Neuronal stem cell (in vitro differentiated cells): ENCODE measurements around the gene DNAH9.
"Not testable (repeated sequence)": the region's sequence is repeated elsewhere in the genome, so short reads cannot be mapped to it uniquely, and the experiment has no call there.

Source experiments
- DNase-seq: peaks from one replicate; pipeline ENCODE4 v3.0.0-alpha.2; 2013; ENCODE audit warnings: low spot score
- H2AFZ ChIP-seq: one replicate; pipeline ENCODE4 v1.6.1; 2013; ENCODE audit warnings: mild to moderate bottlenecking, low read length, inconsistent platforms
- H2AK5ac ChIP-seq: 2 replicates; pipeline ENCODE4 v1.6.1; 2013; ENCODE audit warnings: low read depth, mild to moderate bottlenecking, inconsistent platforms, low read length, moderate library complexity, mixed read lengths
- H2BK120ac ChIP-seq: 2 replicates; pipeline ENCODE4 v1.6.1; 2013; ENCODE audit warnings: low read depth, mild to moderate bottlenecking, inconsistent platforms, low read length, moderate library complexity, mixed read lengths
- H2BK12ac ChIP-seq: one replicate; pipeline ENCODE4 v1.6.1; 2013; ENCODE audit warnings: low read length, inconsistent platforms
- H2BK15ac ChIP-seq: 2 replicates; pipeline ENCODE4 v1.6.1; 2013; ENCODE audit warnings: mild to moderate bottlenecking, low read length, inconsistent platforms, mixed read lengths
- H2BK5ac ChIP-seq: one replicate; pipeline ENCODE4 v1.6.1; 2013; ENCODE audit warnings: inconsistent platforms, mild to moderate bottlenecking, low read length, moderate library complexity
- H3K14ac ChIP-seq: one replicate; pipeline ENCODE4 v1.6.1; 2013; ENCODE audit warnings: low read length, inconsistent platforms
- H3K18ac ChIP-seq: 2 replicates; pipeline ENCODE4 v1.6.1; 2013; ENCODE audit warnings: low read length, inconsistent platforms
- H3K23ac ChIP-seq: 2 replicates; pipeline ENCODE4 v1.6.1; 2013; ENCODE audit warnings: low read depth, mild to moderate bottlenecking, mixed read lengths, low read length, inconsistent platforms; ENCODE audit not compliant: poor library complexity
- H3K27ac ChIP-seq: replicated peaks from 3 replicates; pipeline ENCODE4 v1.5.1; 2013; ENCODE audit warnings: low read length, inconsistent platforms
- H3K27me3 ChIP-seq, 3 experiments: 2 replicates each; pipeline ENCODE4 v1.6.1; 2013; ENCODE audit warnings: low read length in 3 of 3, mild to moderate bottlenecking in 2 of 3, inconsistent platforms in 1 of 3, low read depth in 1 of 3, mixed read lengths in 1 of 3, moderate library complexity in 1 of 3; ENCODE audit not compliant: control insufficient read depth in 3 of 3, insufficient read depth in 3 of 3
- H3K36me3 ChIP-seq, 2 donors: replicated peaks in 1 of 2; 2 replicates each; pipeline ENCODE4 v1.6.1; 2013; ENCODE audit warnings: low read length in 2 of 2; ENCODE audit not compliant: control insufficient read depth in 2 of 2, insufficient read depth in 2 of 2
- H3K4ac ChIP-seq: 2 replicates; pipeline ENCODE4 v1.6.1; 2013; ENCODE audit warnings: inconsistent platforms, mild to moderate bottlenecking, low read length, moderate library complexity
- H3K4me1 ChIP-seq, 2 donors: 1 replicate in 1 of 2; 2 replicates in 1 of 2; pipeline ENCODE4 v1.6.1; 2013; ENCODE audit warnings: low read length in 2 of 2, low read depth in 1 of 2; ENCODE audit not compliant: control insufficient read depth in 2 of 2, insufficient read depth in 1 of 2
- H3K4me2 ChIP-seq: one replicate; pipeline ENCODE4 v1.6.1; 2013; ENCODE audit warnings: mild to moderate bottlenecking, low read length, inconsistent platforms; ENCODE audit not compliant: insufficient read depth, poor library complexity, severe bottlenecking
- H3K4me3 ChIP-seq, 2 donors: 2 replicates each; pipeline ENCODE4 v1.5.1; 2013; ENCODE audit warnings: low read length in 2 of 2, mild to moderate bottlenecking in 2 of 2, inconsistent platforms in 1 of 2, moderate library complexity in 1 of 2
- H3K79me1 ChIP-seq: one replicate; pipeline ENCODE4 v1.6.1; 2013; ENCODE audit warnings: low read depth, mild to moderate bottlenecking, inconsistent platforms, low read length, moderate library complexity
- H3K9ac ChIP-seq: one replicate; pipeline ENCODE4 v1.6.1; 2013; ENCODE audit warnings: mild to moderate bottlenecking, low read depth, low read length, inconsistent platforms; ENCODE audit not compliant: poor library complexity
- H3K9me3 ChIP-seq, 2 donors: replicated peaks in 1 of 2; 2 replicates each; pipeline versions ENCODE3 to v1.6.1; 2013; ENCODE audit warnings: low read length in 2 of 2, mild to moderate bottlenecking in 2 of 2, inconsistent platforms in 1 of 2, low read depth in 1 of 2, mixed read lengths in 1 of 2, moderate library complexity in 1 of 2; ENCODE audit not compliant: control insufficient read depth in 2 of 2, insufficient read depth in 1 of 2
- H4K8ac ChIP-seq: one replicate; pipeline ENCODE4 v1.6.1; 2013; ENCODE audit warnings: low read depth, mild to moderate bottlenecking, inconsistent platforms, low read length, moderate library complexity
- H4K91ac ChIP-seq: one replicate; pipeline ENCODE4 v1.6.1; 2013; ENCODE audit warnings: low read length, low read depth, mild to moderate bottlenecking, inconsistent platforms; ENCODE audit not compliant: poor library complexity
- WGBS, 2 donors: extraction: QIAGEN DNeasy Blood & Tissue Kit; methylation state at CpG; one replicate each; pipeline ENCODE4 v1.1.7; 2013; ENCODE audit warnings: missing lambda C conversion rate in 2 of 2, mixed read lengths in 1 of 2; ENCODE audit not compliant: insufficient read length in 2 of 2, insufficient replicate concordance in 1 of 2; ENCODE audit errors: extremely low coverage in 2 of 2; 5-methylcytosine and 5-hydroxymethylcytosine counted together

The DNAH9 gene

GRCh38 chr17:11948789-11949188, 350.5 kb downstream of the DNAH9 start:
- H2BK15ac ChIP-seq = no peak overlapping the region
- H3K14ac ChIP-seq = no peak overlapping the region
- DNase-seq = no peak
- no peak overlapping the region for H4K8ac ChIP-seq
- no CpG with 5 or more reads among the region's 6 CpGs for WGBS, 2 donors
- peaks cover 2 to 3% of the 10 kb centered on the region in 2 donors for H3K9me3 ChIP-seq
- H2BK12ac ChIP-seq = no peak overlapping the region
- H2BK5ac ChIP-seq = no peak overlapping the region
- no peak overlapping the region for H3K27ac ChIP-seq
- no peaks in the 10 kb centered on the region for H3K27me3 ChIP-seq
- H3K23ac ChIP-seq = no peak overlapping the region
- H3K4ac ChIP-seq = no peak overlapping the region
- H3K18ac ChIP-seq = no peak overlapping the region
- H2BK120ac ChIP-seq = no peak overlapping the region
- H3K79me1 ChIP-seq = no peaks in the 10 kb centered on the region
- peaks cover 0 to 2% of the 10 kb centered on the region in 2 donors for H3K4me1 ChIP-seq
- no peak overlapping the region for H3K9ac ChIP-seq
- H3K36me3 ChIP-seq = peaks cover 0 to 2% of the 10 kb centered on the region in 2 donors
- no peak overlapping the region for H4K91ac ChIP-seq
- H3K4me3 ChIP-seq = no peak overlapping the region
- H2AK5ac ChIP-seq = no peak overlapping the region
- H2AFZ ChIP-seq = no peak overlapping the region
- no peak overlapping the region for H3K4me2 ChIP-seq

DNA sequence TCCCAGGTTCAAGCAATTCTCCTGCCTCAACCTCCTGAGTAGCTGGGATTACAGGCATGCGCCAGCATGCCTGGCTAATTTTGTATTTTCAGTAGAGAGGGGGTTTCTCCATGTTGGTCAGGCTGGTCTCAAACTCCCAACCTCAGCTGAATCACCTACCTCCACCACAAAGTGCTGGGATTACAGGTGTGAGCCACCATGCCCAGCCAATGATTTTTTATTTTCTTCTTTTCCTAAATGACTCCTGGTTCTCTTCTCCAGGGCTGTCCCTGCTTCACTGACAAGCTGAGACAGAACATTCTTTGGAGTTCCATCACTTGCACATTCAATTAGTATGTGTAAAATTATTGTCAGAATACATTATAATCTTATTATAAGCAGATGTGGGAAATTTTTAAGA, 351.3 kb downstream of the DNAH9 start:
- not testable (repeated sequence) for H3K14ac ChIP-seq, H3K79me1 ChIP-seq, H3K27ac ChIP-seq, H3K4me2 ChIP-seq, H2BK15ac ChIP-seq, H2BK12ac ChIP-seq, H3K36me3 ChIP-seq, H2BK5ac ChIP-seq, H3K4me3 ChIP-seq, H3K23ac ChIP-seq, H4K8ac ChIP-seq, H2AK5ac ChIP-seq, H3K27me3 ChIP-seq, H3K18ac ChIP-seq, H3K9me3 ChIP-seq, H3K9ac ChIP-seq, H4K91ac ChIP-seq, DNase-seq, H2AFZ ChIP-seq, H3K4me1 ChIP-seq, H3K4ac ChIP-seq, H2BK120ac ChIP-seq
- WGBS, 2 donors = no CpG with 5 or more reads among the region's 1 CpG

DNA sequence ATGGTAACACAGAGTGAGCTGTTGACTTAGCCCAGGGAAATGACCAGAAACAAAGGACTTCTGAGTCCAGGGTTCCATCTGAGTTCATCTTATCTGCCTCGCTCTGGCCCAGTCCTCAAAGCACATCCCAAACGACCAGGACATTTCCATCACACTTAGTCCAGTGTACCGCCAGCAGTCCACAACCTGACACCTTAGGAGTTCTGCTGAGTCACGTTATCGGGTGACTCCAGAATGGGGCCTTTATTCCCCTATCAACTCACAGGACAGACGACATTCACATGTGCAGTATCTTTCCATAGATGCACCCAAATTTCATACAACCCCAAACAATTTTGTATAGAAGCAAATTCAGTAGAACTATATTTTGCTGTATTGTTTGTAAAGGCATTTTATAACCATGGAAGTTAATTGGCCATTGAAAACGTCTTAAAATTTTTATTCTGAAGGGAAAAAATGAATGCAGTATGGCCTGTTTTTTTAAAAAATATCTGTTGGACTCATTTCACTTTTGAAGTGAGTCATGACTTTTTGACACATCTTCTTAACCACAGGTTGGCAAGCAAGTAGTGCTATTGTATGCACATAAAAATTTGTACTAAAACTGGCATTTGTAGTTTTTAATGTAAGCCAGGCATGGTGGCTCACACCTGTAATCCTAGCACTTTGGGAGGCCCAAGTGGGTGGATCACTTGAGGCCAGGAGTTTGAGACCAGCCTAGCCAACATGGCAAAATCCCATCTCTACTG, 352.7 kb downstream of the DNAH9 start:
- DNase-seq = no peak

DNA sequence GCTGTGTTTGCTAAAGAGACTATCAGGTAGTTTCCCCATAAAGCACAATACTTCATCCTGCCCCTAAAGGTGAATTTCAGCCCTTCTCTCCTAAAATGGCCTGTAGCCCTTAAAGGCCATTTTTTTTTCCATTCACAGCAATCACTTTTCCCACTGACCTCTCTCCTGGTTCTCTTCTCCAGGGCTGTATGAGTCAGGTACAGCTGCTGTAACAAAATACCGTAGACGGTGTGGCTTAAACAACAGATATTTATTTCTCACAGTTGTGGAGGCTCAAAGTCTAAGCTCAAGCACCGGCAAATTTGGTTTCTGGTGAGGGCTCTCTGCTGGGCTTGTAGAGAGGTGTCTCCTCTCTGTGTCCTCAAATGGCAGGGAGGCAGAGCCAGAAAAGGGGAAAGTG, 354.3 kb downstream of the DNAH9 start:
- Histone ChIP-seq H3K9ac (no peak overlapping the region), H2BK12ac (no peak overlapping the region), H2BK120ac (no peak overlapping the region), H3K14ac (no peak overlapping the region), H2AK5ac (no peak overlapping the region), H3K4me1 (no peaks in the 10 kb centered on the region), H3K4me3 (no peak overlapping the region), H2BK15ac (no peak overlapping the region), H3K27ac (no peak overlapping the region), H3K23ac (no peak overlapping the region), H3K79me1 (no peaks in the 10 kb centered on the region), H4K91ac (no peak overlapping the region), H3K18ac (no peak overlapping the region), H2AFZ (no peak overlapping the region), H3K27me3 (no peaks in the 10 kb centered on the region), H3K4me2 (no peak overlapping the region), H3K9me3 (peaks cover 2 to 3% of the 10 kb centered on the region in 2 donors), H4K8ac (no peak overlapping the region), H3K36me3 (peaks cover 0 to 2% of the 10 kb centered on the region in 2 donors), H3K4ac (no peak overlapping the region), H2BK5ac (no peak overlapping the region)
- WGBS, 2 donors = no CpG with 5 or more reads among the region's 3 CpGs
- DNase-seq = no peak

More for the DNA sequence above, 352.7 kb downstream of the DNAH9 start:
- H3K27ac ChIP-seq = no peak overlapping the region
- peaks cover 0 to 2% of the 10 kb centered on the region in 2 donors for H3K36me3 ChIP-seq
- no peak overlapping the region for H2BK120ac ChIP-seq
- no peak overlapping the region for H4K8ac ChIP-seq
- no peak overlapping the region for H2BK15ac ChIP-seq
- no peak overlapping the region for H4K91ac ChIP-seq
- H3K14ac ChIP-seq = no peak overlapping the region
- no peak overlapping the region for H3K4me3 ChIP-seq
- no peak overlapping the region for H3K4ac ChIP-seq
- no peak overlapping the region for H2AK5ac ChIP-seq
- no peak overlapping the region for H3K9ac ChIP-seq
- H3K4me2 ChIP-seq = no peak overlapping the region
- H2BK5ac ChIP-seq = no peak overlapping the region
- no peaks in the 10 kb centered on the region for H3K27me3 ChIP-seq
- H2BK12ac ChIP-seq = no peak overlapping the region
- WGBS, 2 donors = no CpG with 5 or more reads among the region's 7 CpGs
- H3K18ac ChIP-seq = no peak overlapping the region
- H2AFZ ChIP-seq = no peak overlapping the region
- H3K79me1 ChIP-seq = no peaks in the 10 kb centered on the region
- H3K23ac ChIP-seq = no peak overlapping the region
- peaks cover 2 to 3% of the 10 kb centered on the region in 2 donors for H3K9me3 ChIP-seq
- H3K4me1 ChIP-seq = no peaks in the 10 kb centered on the region
